ENCODE results near the gene RAB3B.

RAB3B gene

GRCh38 chr1:51902456-51902855, 88.0 kb downstream of the RAB3B start:
- TF ChIP-seq CTCF (IDR thresholded peaks at IDR 0.05): no peak

GRCh38 chr1:51901151-51901550, 89.3 kb downstream of the RAB3B start:
- TF ChIP-seq CTCF (IDR thresholded peaks at IDR 0.05): no peak

- no peak for TF ChIP-seq CTCF (IDR thresholded peaks at IDR 0.05)
Observed at GRCh38 chr1:51899022-51899421, 91.5 kb downstream of the RAB3B start.

GRCh38 chr1:51898090-51898734, 92.3 kb downstream of the RAB3B start:
- no peak for TF ChIP-seq CTCF (IDR thresholded peaks at IDR 0.05)

GRCh38 chr1:51897699-51898031, 92.8 kb downstream of the RAB3B start:
- TF ChIP-seq CTCF (IDR thresholded peaks at IDR 0.05): no peak

GRCh38 chr1:51878616-51879336, 111.7 kb downstream of the RAB3B start, which contains the start of gene NRDC:
NRDC (minus strand) TSS chr1:51878727; CDS start chr1:51878615, 112 bp downstream.
- TF ChIP-seq CTCF (IDR thresholded peaks at IDR 0.05): no peak

GRCh38 chr1:51878308-51878615, 112.2 kb downstream of the RAB3B start:
- TF ChIP-seq CTCF (IDR thresholded peaks at IDR 0.05): no peak

Data from LNCAP (cell line).